SW480 (cell line): ENCODE results near the gene SS18L1.
A peak's percentile ranks its signal among the peaks of the same experiment; 100 is the strongest.
"Not testable (repeated sequence)": the region's sequence is repeated elsewhere in the genome, so short reads cannot be mapped to it uniquely, and the experiment has no call there.

Source experiments
- DNase-seq: peaks from one replicate; pipeline ENCODE4 v3.0.0-alpha.2; 2016; ENCODE audit warnings: low spot score

The SS18L1 gene, protein sequence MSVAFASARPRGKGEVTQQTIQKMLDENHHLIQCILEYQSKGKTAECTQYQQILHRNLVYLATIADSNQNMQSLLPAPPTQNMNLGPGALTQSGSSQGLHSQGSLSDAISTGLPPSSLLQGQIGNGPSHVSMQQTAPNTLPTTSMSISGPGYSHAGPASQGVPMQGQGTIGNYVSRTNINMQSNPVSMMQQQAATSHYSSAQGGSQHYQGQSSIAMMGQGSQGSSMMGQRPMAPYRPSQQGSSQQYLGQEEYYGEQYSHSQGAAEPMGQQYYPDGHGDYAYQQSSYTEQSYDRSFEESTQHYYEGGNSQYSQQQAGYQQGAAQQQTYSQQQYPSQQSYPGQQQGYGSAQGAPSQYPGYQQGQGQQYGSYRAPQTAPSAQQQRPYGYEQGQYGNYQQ

DNA sequence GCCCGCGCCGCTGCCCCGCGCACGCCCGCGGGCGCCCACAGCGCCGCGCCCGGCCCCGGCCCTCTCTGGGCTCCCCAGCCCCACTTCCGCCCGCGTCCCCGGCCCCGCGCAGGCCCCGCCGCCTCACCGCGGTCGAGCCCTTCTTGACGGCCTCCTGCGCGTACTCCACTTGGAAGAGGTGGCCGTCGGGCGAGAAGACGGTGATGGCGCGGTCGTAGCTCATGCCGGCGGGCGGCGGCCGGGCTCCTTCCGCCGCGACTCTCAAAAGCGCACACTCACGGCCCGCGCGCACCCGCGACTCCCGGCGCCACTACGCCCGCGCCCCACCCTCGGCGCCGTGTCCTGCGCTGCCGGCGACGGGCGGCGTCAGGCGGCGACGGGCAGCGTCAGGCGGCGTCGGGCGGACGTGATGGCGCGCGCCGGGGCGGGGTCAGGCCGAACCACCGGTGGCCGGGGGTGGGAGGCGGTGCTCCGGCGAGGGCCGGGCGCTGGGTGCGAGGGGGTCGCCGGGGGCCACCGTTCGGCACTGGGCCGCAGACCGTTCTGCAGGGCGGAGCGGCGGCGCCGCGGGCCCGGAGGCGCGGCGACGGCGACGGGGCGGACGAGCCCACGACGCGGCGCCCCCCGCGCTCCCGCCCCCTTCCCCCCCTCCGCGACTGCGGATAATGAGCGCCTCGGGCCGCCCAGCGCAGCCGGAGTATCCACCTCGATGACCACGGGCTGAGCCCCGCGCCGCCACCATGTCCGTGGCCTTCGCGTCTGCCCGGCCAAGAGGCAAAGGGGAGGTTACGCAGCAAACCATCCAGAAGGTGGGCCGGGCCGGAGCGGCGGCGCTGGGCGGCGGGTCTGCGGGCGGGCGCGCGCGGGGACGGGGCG lies at the start of gene SS18L1, which contains the start of gene PSMA7:
Gene SS18L1 (plus strand): TSS at position 689 of the 876 bp plus-strand sequence. CDS start 52 bp downstream, at position 741.
Gene PSMA7 (minus strand): TSS at position 314 of the 876 bp plus-strand sequence. CDS start 91 bp downstream, at position 223.
- peak; percentile 94 for DNase-seq

DNA sequence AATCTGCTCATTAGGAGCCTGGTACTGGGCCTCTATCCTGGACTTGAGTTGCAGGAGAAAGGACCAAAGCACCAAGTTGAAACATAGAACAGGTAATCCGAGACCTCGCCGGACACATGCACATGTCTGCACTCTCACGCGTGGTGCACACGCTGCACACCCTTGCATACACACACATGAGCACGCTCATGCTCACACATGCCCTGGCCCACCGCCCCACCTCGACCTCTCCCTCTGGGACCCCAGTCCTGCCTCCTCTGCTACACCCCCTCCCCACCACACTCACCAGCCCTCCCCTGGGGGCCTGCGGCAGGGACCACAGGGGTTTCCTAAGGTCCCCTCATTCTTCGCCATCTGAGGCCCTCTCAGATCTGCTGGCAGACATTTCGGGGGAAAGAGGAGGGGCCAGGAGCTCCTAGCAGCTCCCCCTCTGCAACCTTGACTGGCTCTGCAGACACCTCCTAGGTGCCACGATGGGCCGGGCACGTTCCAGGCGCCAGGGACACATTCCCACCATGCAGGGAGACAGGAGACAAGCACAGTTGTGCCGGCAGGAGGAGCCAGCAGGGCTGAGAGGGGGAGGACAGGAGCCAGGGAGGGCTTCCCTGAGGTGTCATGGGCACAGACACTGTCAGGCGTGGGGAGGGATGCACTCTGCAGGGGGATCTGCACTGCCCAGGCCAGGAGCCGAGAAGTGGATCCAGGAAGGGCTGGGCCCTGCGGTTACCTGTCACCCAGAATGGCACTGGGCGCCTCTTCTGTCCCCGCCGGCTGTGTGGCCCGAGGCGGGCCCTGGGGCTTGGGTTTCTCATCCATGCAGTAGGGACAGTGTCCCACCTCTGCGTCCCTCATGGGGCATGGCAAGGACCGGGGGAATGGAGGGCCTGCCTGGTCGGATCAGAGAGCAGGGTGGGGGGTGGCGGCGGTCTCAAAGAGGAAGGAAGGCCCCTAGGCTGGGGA lies 46.9 kb upstream of the SS18L1 start:
- no peak for DNase-seq

DNA sequence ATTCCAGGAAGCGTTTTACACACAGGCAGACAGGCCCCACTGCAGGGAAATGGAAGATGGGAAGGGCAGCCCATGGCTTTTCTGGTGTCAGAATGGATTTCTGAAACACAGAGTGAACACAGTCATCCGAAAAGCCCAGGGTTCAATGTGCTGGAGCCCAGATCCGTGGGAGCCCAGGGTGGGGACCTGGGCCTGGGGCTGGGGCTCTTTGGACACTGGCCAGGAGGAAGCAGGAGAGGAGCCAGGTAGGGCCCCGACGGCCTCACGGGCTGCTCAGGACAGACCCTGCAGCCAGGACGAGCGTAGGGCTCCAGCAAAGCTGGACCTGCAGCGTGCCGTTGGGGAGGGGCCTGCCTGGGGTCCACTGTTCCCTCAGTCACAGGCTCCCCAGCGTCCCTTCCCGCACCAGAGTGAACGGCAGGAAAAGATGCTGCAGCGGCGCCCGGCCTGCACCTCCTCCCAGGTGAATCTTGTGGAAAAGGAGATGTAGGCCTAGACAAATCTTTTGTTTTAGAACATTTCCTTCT lies 45.6 kb upstream of the SS18L1 start:
- DNase-seq: no peak

DNA sequence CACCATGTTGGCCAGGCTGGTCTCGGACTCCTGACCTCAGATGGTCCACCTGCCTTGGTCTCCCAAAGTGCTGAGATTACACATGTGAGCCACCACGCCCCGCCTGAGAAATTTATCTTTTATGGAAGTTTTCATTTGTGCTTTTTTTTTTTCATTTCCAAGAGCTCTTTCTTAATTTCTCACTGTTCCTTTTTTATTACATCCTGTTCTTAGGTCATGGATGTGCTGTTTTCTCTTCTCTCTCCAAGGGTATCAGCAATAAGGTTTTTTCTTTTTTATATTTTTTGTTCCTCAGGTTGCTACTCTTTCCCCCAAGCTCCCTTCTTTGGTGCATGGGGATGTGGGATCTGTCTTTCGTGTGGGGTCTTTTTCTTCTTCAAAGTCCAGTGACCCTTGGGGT lies 42.5 kb upstream of the SS18L1 start:
- DNase-seq: no peak

DNA sequence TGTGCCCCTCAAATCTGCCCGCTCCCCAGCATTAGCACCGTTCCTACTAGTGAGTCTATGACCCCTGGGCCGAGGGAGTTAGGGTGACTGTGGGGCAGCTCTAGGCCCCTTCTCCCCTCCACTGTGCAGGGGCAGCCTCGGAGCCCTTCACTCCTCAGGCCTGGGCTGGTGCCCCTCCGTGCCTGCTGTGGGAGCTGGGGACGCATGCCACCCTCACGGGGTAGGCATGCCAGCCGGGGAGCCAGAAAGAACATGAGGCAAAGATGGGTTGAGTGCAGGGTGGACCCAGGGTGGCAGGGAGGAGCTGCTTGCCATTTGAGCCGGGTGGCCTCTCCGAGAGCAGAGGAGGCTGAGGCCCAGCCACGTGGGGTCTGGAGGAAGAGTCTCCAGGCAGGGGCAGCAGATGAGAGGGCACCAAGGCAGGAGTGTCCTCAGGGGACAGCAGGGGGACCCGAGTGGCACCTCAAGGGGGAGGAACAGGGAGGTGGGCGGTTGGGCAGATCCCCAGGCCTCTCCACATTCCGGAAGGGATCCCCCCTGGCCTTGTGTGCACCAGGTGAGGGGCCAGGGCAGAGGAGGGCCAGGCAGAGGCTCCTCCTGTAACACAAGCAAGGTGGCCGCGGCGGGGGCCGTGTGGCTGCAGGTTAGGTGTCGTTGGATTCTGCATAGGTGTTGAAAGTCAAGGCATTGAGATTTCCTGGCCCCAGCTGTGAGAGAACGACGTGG lies 39.9 kb upstream of the SS18L1 start:
- DNase-seq: no peak

DNA sequence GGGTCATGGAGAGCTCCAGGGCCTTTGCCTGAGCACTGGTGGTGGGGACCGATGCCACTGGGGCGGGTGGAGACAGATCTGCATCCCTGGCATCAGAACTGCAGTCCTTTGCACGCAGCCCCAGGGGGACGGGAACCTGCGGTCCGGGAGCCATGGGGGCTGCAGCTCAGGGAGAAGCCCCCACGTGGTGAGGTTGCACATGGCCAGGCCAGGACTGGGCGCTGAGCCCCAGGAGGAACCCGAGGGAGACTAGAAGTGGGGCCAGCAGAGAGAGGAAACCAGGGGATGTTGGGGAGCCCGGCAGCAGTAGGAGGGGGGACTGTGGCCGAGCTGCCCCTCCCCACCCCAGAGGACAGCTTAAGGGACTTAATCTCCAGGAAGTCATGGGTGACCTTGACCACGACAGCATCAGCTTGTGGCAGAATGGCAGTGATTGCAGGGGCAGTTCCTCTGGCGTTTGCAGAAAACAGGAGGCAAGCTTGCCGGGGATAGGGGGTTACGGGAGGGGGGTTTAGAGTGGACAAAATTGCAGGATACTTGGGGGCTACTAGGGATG lies 39.3 kb upstream of the SS18L1 start:
- no peak for DNase-seq

DNA sequence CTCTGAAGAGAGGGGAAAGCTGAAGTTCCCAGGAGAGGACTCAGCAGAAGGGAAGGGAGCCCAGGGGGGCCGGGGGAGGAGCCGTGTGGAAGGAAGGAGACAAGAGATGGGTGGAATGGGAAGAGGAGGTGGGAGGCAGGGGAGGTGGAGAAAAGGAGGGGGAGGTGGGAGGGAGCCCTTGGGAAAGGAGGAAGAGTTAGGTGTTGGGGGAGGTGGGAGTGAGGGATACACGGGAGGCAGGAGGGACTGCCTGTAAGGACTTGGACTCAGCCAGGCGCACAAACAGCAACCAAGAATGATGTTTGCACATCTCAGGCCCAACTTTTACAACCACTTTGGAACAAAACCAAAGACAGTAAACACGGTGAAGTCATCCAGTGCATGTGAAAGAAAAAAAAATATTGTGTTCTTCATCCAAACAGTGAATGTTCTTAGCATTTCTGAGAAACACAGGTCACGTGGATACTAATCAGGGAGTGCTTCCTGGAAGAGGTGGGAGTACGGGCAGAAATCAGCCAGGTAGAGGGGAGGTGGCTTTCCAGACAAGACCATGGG lies 38.7 kb upstream of the SS18L1 start:
- DNase-seq: no peak

DNA sequence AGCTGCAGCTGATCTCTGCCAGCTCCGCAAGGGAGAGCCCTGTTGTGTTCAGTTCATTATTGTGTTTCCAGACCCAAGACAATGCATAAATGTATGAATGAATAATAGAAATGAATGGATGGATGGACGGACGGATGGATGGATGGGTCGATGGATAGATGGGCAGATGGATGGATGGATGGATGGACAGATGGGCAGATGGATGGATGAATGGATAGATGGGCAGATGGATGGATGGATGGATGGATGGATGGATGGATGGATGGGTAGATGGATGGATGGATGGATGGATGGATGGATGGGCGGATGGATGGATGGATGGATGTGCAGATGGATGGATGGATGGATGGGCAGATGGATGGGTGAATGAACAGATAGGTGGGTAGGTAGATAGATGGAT lies 38.0 kb upstream of the SS18L1 start:
- DNase-seq: no peak

DNA sequence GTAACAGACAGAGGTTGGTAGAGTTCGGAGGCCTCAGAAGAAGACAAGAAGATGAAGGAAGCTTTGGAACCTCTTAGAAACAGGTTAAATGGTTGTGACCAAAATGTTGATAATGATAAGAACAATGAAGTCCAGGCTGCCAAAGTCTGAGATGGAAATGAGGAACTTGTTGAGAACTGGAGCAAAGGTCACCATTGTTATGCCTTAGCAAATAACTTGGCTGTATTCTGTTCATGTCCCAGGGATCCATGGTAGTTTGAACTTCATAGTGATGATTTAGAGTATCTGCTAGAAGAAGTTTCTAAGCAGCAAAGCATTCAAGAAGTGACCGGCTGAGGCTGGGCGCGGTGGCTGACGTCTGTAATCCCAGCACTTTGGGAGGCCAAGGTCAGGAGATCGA lies 32.4 kb upstream of the SS18L1 start:
- no peak for DNase-seq

DNA sequence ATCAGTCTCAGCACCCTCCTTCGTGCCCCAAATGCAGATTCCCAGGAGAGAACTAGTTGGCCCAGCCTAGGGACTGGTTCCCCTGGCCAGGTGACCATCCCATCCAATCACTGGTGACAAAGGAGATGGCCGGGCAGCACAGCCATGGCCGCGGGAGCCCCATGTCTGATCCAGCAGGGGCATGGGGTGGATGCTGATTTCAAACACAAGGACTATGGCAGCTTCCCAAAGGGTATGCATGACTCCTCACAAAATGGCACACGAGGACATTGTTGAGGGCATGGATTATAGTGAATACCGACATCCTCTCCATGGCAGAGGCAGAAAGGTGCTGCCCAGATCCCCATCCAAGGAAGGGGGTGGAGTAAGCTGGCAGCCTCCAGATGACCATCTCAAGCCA lies 31.2 kb upstream of the SS18L1 start:
- DNase-seq: no peak

DNA sequence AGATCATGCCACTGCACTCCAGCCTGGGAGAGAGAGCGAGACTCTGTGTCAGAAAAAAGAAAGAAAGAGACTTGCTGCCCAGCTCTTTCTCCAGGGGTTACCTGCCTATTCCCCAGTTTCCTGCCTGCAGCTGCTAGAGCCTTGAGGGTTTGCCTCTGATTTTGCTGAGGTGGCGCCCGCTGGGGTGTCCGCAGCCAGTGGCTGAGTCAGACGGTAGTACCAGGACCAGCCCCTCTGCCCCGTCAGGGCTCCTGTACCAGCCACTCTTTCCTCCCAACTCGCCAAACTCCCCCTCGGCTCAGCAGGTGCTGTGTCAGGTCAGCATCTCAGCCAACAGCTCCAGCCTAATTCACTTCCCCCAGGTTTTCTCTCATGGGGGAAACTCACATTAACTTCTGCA lies 28.7 kb upstream of the SS18L1 start:
- no peak for DNase-seq

DNA sequence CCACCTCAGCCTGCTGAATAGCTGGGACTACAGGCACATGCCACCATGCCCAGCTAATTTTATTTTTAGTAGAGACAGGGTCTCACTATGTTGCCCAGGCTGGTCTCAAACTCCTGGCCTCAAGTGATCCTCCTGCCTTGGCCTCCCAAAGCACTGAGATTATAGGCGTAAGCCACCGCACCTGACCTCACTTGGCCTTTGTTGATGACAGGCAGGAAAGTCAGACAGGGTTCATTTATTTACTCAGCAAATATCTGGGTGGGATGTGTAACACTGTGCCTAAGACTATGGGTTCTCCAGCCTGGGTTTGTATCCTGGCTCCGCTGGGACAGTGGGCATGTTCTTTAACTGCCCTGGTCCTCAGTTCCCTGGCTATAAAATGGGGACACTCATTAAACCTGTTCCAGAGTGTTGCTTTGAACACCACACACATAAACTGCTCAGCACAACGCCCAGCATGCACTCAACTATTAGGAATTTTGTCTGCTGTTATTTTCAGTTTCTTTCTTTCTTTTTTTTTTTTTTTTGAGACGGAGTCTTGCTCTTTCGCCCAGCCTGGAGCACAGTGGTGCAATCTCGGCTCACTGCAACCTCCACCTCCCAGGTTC lies 27.7 kb upstream of the SS18L1 start:
- not testable (repeated sequence) for DNase-seq

DNA sequence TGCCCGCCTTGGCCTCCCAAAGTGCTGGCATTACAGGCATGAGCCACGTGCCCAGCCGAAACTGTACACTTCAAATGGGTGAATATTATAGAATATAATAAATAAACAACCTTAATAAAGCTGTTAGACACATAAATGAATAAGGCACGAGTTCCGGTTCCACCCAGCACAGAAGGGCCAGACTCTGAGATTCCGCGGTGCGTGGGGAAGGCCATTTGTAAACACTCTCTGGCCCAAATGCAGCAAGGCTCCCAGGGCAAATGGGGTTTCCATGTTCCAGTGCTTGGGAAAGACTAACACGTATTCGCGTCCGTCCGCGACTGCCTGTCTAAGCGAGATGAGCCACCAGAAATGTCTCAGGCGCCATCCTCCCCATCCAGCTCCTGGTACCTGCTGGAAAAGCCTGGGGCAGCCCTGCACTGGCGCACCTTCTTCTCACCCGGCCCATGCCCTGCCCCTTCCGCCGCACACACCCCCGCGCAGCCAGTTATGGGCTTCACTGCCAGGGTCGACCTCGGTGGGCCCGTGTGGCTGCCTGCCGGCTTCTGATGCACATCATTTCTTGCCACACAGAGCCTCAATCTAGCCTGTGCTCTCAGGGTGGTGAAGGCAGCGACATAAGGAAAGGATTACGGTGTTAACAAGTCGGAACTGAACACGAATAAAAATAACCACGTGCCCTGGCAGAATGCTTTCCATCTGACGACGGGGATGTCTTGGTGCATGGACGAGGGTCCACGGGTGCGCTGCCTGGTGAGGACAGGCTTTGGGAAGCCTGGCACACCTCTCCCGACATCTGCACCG lies 26.8 kb upstream of the SS18L1 start:
- DNase-seq: no peak

DNA sequence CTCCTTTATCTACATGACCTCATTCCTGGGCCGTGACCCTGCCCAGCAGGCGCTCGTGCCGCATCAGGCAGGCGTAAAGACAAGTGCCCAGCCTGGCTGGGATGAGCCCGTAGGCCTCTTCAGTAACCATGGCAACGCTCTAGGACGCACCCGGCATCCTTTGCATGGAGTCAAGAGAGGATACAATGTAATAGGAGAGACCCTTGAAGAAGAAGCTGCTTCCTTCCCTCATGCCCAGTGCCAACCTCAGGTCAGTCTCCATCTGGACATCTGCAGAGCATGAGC lies 26.3 kb upstream of the SS18L1 start:
- DNase-seq: no peak

DNA sequence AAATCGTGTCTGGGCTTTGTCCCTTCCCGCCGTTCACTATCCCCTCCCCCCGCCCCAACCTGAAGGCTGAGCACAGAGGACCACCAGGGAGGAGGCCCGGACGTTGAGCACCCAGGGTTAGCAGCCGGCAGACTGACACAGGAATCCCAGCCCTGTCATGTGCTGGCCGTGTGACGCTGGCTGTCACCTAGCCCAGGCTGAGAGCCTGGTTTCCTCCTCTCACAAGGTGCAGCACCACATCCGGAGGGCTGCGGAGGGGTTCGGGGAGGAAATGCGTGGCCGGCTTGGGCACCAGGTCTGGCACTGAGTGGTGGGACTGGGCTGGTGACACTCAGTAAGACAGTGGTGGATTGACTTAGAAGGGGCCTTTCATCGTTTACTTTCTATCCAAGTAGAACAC lies 25.9 kb upstream of the SS18L1 start:
- DNase-seq: no peak

DNA sequence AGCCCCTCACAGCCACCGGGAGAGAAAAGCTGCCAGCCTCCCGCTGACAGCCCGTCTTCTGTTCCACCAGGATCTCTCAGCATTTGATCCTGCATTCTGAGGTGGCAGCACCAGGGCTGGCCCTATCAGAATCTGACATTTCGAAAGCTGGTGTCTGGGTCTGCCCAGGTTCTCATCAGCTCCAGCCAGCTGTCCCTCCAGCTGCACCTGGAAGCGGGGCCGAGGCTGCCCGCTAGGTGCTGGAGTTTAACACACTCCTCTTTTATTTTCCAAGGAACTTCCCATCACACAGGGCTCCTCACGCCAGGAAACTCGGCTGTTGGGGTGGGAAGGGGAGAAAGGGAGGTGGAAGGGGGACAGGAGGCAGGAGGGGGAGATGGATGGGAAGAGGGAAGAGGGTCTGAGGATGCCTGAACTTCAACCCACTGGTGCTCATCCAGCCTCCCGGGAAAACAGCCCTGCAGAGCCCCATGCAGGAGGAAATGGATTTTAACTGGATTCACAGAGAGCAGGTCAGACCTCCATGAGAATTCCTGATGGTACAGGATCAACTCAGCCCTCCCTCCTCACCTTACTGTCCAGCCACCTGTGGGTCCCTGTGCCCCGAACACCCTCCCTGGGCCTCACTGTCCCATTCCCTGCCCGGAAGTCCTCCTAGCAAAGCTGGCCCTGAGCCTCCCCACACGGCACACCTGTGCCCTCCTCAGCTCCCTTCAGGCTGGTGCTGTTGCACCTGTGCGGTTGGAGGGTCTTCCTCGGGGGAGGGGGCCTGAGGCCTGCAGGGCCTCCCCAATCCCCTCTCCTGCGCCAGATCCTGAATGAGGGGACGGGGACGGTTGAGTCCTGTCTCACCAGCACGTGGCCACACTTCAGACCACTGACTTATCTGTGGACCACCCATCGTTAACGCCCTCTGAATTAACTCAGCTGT lies 25.2 kb upstream of the SS18L1 start:
- DNase-seq: no peak

DNA sequence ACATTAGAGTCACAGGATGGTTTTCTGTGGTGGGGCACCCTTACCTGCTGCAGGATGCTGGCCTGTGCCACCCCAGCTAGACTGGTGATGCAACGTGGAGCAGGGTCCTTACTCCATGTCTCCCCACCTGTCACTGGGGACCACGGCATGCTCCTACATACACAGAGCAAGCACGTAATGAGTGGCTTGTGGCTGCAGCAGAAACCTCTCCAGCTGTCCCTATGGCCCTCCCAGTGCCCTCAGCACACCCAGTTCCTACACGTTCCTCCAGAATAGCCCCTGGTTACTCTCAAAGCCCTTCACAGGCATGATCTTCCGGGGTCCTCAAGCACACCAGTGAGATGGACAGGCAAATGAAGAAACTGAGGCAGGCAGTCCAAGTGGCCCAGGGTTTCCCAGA lies 24.5 kb upstream of the SS18L1 start:
- no peak for DNase-seq
